K562 (cell line): Measurements from ENCODE around the gene SMIM23. TPM values are rescaled to one million over a fixed set of nuclear protein-coding genes. Genes with fewer than 3 reads are reported as not detected.
A peak's percentile ranks its signal among the peaks of the same experiment; 100 is the strongest.

Experiments
- ATAC-seq: fragments of 200-7000 bp; cut with Tn5 transposase; 3 replicates; pipeline ENCODE4 v1.9.1; 2020; ENCODE audit warnings: moderate library complexity
- BruUV-seq: library from RNA; stranded (reverse); fragments of 400-500 nt; replicated peaks from 2 replicates; lab custom pipeline; 2021; lab: Mats Ljungman, UMichigan
- CTCF ChIA-PET: fragments of 300-600 bp; formaldehyde crosslinking; extraction: SDS; loops from one replicate; lab custom pipeline; 2021; ENCODE audit warnings: low intra/inter-chr PET ratio; lab: Yijun Ruan, JAX
- POLR2A ChIA-PET: fragments of 300-600, 350-650 bp; sonication (Branson Sonifier 250); formaldehyde crosslinking; extraction: SDS; loops from one replicate; lab custom pipeline; 2021; ENCODE audit warnings: antibody characterized with exemption, inconsistent platforms; lab: Yijun Ruan, JAX
- DNase-seq, 4 experiments: peaks; one replicate each; pipeline versions ENCODE4 v3.0.0 to v3.0.0-alpha.2; 2011 to 2018; ENCODE audit warnings: low spot score in 3 of 4, mixed read lengths in 3 of 4; ENCODE audit errors: extremely low read depth in 1 of 4
- FAIRE-seq: peaks from 2 replicates; lab custom pipeline; 2011; peaks lifted over from hg19 to GRCh38; lab: Jason Lieb, UNC
- H2AFZ ChIP-seq: 2 replicates; pipeline ENCODE4 v1.6.0; 2011; ENCODE audit warnings: low read depth, low read length, control low read depth, inconsistent platforms
- H3K27ac ChIP-seq: fragments of 200-600 bp; 3 replicates; pipeline ENCODE4 v1.8.0; 2011; ENCODE audit warnings: low read depth, mild to moderate bottlenecking, control low read depth, inconsistent platforms, low read length, moderate library complexity, mixed read lengths; ENCODE audit errors: extremely low read depth
- H3K27me3 ChIP-seq, 2 experiments: fragments of 300-600 bp in 1 of 2; 2 replicates in 1 of 2; 3 replicates in 1 of 2; pipeline versions ENCODE4 v1.6.0 to v1.8.0; 2011; ENCODE audit warnings: inconsistent platforms in 2 of 2, low read length in 2 of 2, mild to moderate bottlenecking in 1 of 2, mixed read lengths in 1 of 2, moderate library complexity in 1 of 2; ENCODE audit not compliant: control insufficient read depth in 2 of 2, insufficient read depth in 2 of 2
- H3K36me3 ChIP-seq: fragments of 300-600 bp; 3 replicates; pipeline ENCODE4 v1.8.0; 2011; ENCODE audit warnings: mild to moderate bottlenecking, low read length, inconsistent platforms; ENCODE audit not compliant: control insufficient read depth, insufficient read depth
- H3K4me1 ChIP-seq, 2 experiments: fragments of 200-600 bp in 1 of 2; replicated peaks in 1 of 2; 2 replicates in 1 of 2; 3 replicates in 1 of 2; pipeline versions ENCODE4 v1.5.1 to v1.8.0; 2011; ENCODE audit warnings: inconsistent platforms in 2 of 2, low read length in 2 of 2, mild to moderate bottlenecking in 1 of 2, mixed read lengths in 1 of 2, moderate library complexity in 1 of 2; ENCODE audit not compliant: control insufficient read depth in 2 of 2, insufficient read depth in 2 of 2
- H3K4me2 ChIP-seq: 2 replicates; pipeline ENCODE4 v1.6.1; 2011; ENCODE audit warnings: low read length, control low read depth, inconsistent platforms, mixed read lengths; ENCODE audit not compliant: insufficient read depth
- H3K4me3 ChIP-seq: fragments of 200-600 bp; sonication (generic), shearing (Covaris generic); 2 replicates; pipeline ENCODE4 v1.5.1; 2016; ENCODE audit warnings: control low read depth, inconsistent platforms
- H3K79me2 ChIP-seq: fragments of 200-600 bp; 3 replicates; pipeline ENCODE4 v1.8.0; 2011; ENCODE audit warnings: low read length, inconsistent platforms; ENCODE audit not compliant: control insufficient read depth, insufficient read depth
- H3K9ac ChIP-seq, 2 experiments: 2 replicates each; pipeline versions ENCODE4 v1.6.0 to v1.6.1; 2011; ENCODE audit warnings: low read depth in 2 of 2, low read length in 2 of 2, control low read depth in 1 of 2, inconsistent platforms in 1 of 2, mild to moderate bottlenecking in 1 of 2, mixed read lengths in 1 of 2; ENCODE audit not compliant: insufficient read depth in 1 of 2
- H3K9me1 ChIP-seq: one replicate; pipeline ENCODE4 v1.6.0; 2011; ENCODE audit warnings: inconsistent platforms, mild to moderate bottlenecking, low read length, moderate library complexity; ENCODE audit not compliant: control insufficient read depth, insufficient read depth
- H3K9me3 ChIP-seq: replicated peaks from 2 replicates; pipeline ENCODE4 v1.5.1; 2011; ENCODE audit warnings: low read depth, low read length, inconsistent platforms; ENCODE audit not compliant: control insufficient read depth, insufficient read depth
- H4K20me1 ChIP-seq: replicated peaks from 2 replicates; pipeline ENCODE4 v1.6.1; 2011; ENCODE audit warnings: low read length, inconsistent platforms, mixed read lengths; ENCODE audit not compliant: control insufficient read depth, insufficient read depth
- CBX5 ChIP-seq: IDR thresholded peaks from 2 replicates; pipeline ENCODE4 v1.6.1; 2014; ENCODE audit warnings: low read depth, borderline replicate concordance
- CREM ChIP-seq: IDR thresholded peaks from 2 replicates; pipeline ENCODE4 v1.6.1; 2014; ENCODE audit warnings: antibody characterized with exemption, low read depth
- ELF2 ChIP-seq: fragments of 250-450 bp; sonication (Bioruptor Pico); IDR thresholded peaks from 2 replicates; pipeline ENCODE4 v1.5.0; 2021; ENCODE audit warnings: mild to moderate bottlenecking
- FOXK1 ChIP-seq: sonication (generic); formaldehyde crosslinking; IDR thresholded peaks from 2 replicates; pipeline ENCODE4 v1.8.0; 2022; ENCODE audit warnings: missing genetic modification reagents, mild to moderate bottlenecking, borderline replicate concordance
- MCM7 ChIP-seq, 2 experiments: fragments of 450-650 bp; IDR thresholded peaks; 2 replicates each; pipeline ENCODE4 v1.6.1; 2016 to 2018
- MTF1 ChIP-seq: fragments of 250-450 bp; sonication (Bioruptor Pico); IDR thresholded peaks from 2 replicates; pipeline ENCODE4 v1.9.0; 2021; ENCODE audit warnings: moderate library complexity, mild to moderate bottlenecking, inconsistent platforms, borderline replicate concordance
- POLR3A ChIP-seq: IDR thresholded peaks from 2 replicates; pipeline ENCODE4 v1.6.1; 2011; ENCODE audit warnings: borderline replicate concordance, mild to moderate bottlenecking, moderate library complexity; ENCODE audit not compliant: insufficient read length, insufficient read depth; ENCODE audit errors: extremely low read depth
- RBM25 ChIP-seq: fragments of 200-400 bp; formaldehyde crosslinking; IDR thresholded peaks from 2 replicates; pipeline ENCODE4 v1.6.1; 2018; ENCODE audit warnings: low read length, low read depth, moderate library complexity; ENCODE audit not compliant: severe bottlenecking
- ZFP36 ChIP-seq: fragments of 150-350 bp; IDR thresholded peaks from 2 replicates; pipeline ENCODE4 v1.6.1; 2018; ENCODE audit warnings: low read length, low read depth; ENCODE audit not compliant: partially characterized antibody
- ZKSCAN8 ChIP-seq: fragments of 200-800 bp; sonication (Bioruptor generic); IDR thresholded peaks from 2 replicates; pipeline ENCODE4 v1.6.1; 2016; ENCODE audit warnings: missing genetic modification characterization, missing compliant biosample characterization
- ZNF644 ChIP-seq: fragments of 200-800 bp; sonication (Bioruptor generic); IDR thresholded peaks from 2 replicates; pipeline ENCODE4 v1.6.1; 2016; ENCODE audit warnings: low read depth, missing genetic modification characterization, missing compliant biosample characterization
- ZSCAN32 ChIP-seq: fragments of 450-650 bp; formaldehyde crosslinking; IDR thresholded peaks from 2 replicates; pipeline ENCODE4 v1.4.0; 2020; ENCODE audit warnings: mild to moderate bottlenecking, moderate library complexity
- WGBS: fragments of 100-300 bp; shearing (Covaris generic); methylation state at CpG from one replicate; pipeline ENCODE4 v1.1.6; 2016; ENCODE audit warnings: low coverage, mixed read lengths; ENCODE audit not compliant: insufficient coverage; ENCODE audit errors: missing lambda C conversion rate; 5-methylcytosine and 5-hydroxymethylcytosine counted together
- in situ Hi-C: fragments of 300-500 bp; cut with MboI; formaldehyde crosslinking; loops from 4 replicates; pipeline ENCODE4 v1.15.0; 2018; ENCODE audit warnings: inconsistent platforms, mixed read lengths
- intact Hi-C: fragments of 100-400 bp; cut with micrococcal nuclease; formaldehyde crosslinking; loops from 2 replicates; pipeline ENCODE4 v1.14.2; 2022
- polyA plus RNA-seq, 8 experiments: library from polyadenylated mRNA; depleted of rRNA in 4 of 8; stranded (reverse) in 5 of 8; unstranded in 3 of 8; fragments of >200 nt; fragmentation: Nextera tagmentation in 2 of 8; fragmentation: Illumina TruSeq in 1 of 8; extraction: Ambion mirVana in 2 of 8; extraction: Trizol in 1 of 8; gene quantifications; 2 replicates each; pipeline versions ENCODE4 v1.2.1 to v1.2.3, GENCODE V29; 2011 to 2014; ENCODE audit warnings: inconsistent platforms in 1 of 8, missing spikeins in 1 of 8
- total RNA-seq, 7 experiments: library from RNA; depleted of rRNA in 6 of 7; stranded (reverse); fragments of >200 nt in 6 of 7; fragmentation: Illumina TruSeq in 2 of 7; extraction: Trizol in 2 of 7; gene quantifications; 2 replicates each; pipeline versions ENCODE4 v1.2.1 to v1.2.3, GENCODE V29; 2011 to 2021; ENCODE audit warnings: low replicate concordance in 1 of 7
- TF ChIP-seq, protein P1 (sequence below): fragments of 200-800 bp; sonication (Bioruptor generic); IDR thresholded peaks from 2 replicates; pipeline ENCODE4 v1.6.1; 2016; ENCODE audit warnings: missing genetic modification characterization, missing compliant biosample characterization
- TF ChIP-seq, protein P2 (sequence below): fragments of 250-450 bp; sonication (Bioruptor Pico); IDR thresholded peaks from 2 replicates; pipeline ENCODE4 v1.9.0; 2021; ENCODE audit warnings: mild to moderate bottlenecking, inconsistent platforms

SMIM23 gene
- total and polyA plus RNA-seq, 9 of the 15 experiments (the other 6 are each of a cell fraction or from before 2014, with no cell fraction given), result not detected

DNA sequence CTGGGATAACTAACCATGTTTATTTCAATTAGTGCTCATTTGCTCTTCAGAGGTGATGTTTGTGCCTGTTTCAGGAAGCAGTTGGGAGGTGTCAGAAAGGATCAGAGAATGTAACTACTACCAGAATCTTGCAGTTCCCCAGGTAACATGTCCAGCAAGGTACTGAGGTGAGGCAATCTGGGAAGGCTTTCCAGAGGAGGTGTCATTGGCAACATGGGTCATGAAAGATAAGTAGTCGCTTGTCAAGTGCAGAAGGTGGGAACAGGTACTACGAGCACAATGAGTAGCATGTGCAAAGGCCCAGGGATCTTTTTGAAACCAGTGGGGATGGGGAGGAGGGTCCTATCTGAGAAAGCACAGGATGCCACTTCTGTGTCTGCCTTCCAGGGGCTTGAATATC, 4.8 kb downstream of the SMIM23 start:
- Histone ChIP-seq H3K9me1 (no peaks in the 10 kb centered on the region), H3K4me2 (no peak overlapping the region), H3K4me1 (no peaks in the 10 kb centered on the region), H4K20me1 (no peaks in the 10 kb centered on the region), H3K9me3 (no peaks in the 10 kb centered on the region), H2AFZ (no peak overlapping the region), H3K27me3 (peaks cover 0 to 20% of the 10 kb centered on the region in 2 experiments; a peak in 3 of 5 replicates), H3K4me3 (no peak overlapping the region), H3K36me3 (no peaks in the 10 kb centered on the region), H3K79me2 (no peaks in the 10 kb centered on the region), H3K9ac (no peak overlapping the region), H3K27ac (no peak overlapping the region)
- FAIRE-seq (no peak), DNase-seq (no peak), ATAC-seq (no peak)
- TF ChIP-seq ELF2 (CRISPR knock-in tag), result no peak
- peak; percentile 89 for TF ChIP-seq ZFP36
- TF ChIP-seq MCM7 (IDR thresholded peaks at IDR 0.05), result no peak
- TF ChIP-seq, protein P1, sequence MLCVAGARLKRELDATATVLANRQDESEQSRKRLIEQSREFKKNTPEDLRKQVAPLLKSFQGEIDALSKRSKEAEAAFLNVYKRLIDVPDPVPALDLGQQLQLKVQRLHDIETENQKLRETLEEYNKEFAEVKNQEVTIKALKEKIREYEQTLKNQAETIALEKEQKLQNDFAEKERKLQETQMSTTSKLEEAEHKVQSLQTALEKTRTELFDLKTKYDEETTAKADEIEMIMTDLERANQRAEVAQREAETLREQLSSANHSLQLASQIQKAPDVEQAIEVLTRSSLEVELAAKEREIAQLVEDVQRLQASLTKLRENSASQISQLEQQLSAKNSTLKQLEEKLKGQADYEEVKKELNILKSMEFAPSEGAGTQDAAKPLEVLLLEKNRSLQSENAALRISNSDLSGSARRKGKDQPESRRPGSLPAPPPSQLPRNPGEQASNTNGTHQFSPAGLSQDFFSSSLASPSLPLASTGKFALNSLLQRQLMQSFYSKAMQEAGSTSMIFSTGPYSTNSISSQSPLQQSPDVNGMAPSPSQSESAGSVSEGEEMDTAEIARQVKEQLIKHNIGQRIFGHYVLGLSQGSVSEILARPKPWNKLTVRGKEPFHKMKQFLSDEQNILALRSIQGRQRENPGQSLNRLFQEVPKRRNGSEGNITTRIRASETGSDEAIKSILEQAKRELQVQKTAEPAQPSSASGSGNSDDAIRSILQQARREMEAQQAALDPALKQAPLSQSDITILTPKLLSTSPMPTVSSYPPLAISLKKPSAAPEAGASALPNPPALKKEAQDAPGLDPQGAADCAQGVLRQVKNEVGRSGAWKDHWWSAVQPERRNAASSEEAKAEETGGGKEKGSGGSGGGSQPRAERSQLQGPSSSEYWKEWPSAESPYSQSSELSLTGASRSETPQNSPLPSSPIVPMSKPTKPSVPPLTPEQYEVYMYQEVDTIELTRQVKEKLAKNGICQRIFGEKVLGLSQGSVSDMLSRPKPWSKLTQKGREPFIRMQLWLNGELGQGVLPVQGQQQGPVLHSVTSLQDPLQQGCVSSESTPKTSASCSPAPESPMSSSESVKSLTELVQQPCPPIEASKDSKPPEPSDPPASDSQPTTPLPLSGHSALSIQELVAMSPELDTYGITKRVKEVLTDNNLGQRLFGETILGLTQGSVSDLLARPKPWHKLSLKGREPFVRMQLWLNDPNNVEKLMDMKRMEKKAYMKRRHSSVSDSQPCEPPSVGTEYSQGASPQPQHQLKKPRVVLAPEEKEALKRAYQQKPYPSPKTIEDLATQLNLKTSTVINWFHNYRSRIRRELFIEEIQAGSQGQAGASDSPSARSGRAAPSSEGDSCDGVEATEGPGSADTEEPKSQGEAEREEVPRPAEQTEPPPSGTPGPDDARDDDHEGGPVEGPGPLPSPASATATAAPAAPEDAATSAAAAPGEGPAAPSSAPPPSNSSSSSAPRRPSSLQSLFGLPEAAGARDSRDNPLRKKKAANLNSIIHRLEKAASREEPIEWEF (CRISPR knock-in tag), result no peak
- no peak for TF ChIP-seq FOXK1 (CRISPR knock-in tag)
- no peak for TF ChIP-seq CBX5
- TF ChIP-seq MTF1 (CRISPR knock-in tag), result no peak
- TF ChIP-seq, protein P2, sequence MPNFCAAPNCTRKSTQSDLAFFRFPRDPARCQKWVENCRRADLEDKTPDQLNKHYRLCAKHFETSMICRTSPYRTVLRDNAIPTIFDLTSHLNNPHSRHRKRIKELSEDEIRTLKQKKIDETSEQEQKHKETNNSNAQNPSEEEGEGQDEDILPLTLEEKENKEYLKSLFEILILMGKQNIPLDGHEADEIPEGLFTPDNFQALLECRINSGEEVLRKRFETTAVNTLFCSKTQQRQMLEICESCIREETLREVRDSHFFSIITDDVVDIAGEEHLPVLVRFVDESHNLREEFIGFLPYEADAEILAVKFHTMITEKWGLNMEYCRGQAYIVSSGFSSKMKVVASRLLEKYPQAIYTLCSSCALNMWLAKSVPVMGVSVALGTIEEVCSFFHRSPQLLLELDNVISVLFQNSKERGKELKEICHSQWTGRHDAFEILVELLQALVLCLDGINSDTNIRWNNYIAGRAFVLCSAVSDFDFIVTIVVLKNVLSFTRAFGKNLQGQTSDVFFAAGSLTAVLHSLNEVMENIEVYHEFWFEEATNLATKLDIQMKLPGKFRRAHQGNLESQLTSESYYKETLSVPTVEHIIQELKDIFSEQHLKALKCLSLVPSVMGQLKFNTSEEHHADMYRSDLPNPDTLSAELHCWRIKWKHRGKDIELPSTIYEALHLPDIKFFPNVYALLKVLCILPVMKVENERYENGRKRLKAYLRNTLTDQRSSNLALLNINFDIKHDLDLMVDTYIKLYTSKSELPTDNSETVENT (CRISPR knock-in tag), result no peak
- TF ChIP-seq CREM, result no peak
- no peak for TF ChIP-seq ZSCAN32 (CRISPR knock-in tag)
- TF ChIP-seq POLR3A, result no peak
- TF ChIP-seq RBM25, result peak; percentile 63
- no peak for TF ChIP-seq ZKSCAN8
- TF ChIP-seq ZNF644 (tag), result no peak
- 0% methylated on average over 2 of the region's 2 CpGs for WGBS
- in situ Hi-C loops, result no loop called here
- no TSS peak for BruUV-seq
- intact Hi-C loops, result no loop called here
- ChIA-PET CTCF (no interaction called here), POLR2A (no interaction called here)
